Pancreas (tissue), 10 donors: Measurements from ENCODE around the gene EPHB2. TPM values are rescaled to one million over a fixed set of nuclear protein-coding genes. Genes with fewer than 3 reads are reported as not detected.

Experiments
- ATAC-seq, 4 donors: fragments of 200-7000 bp; cut with Tn5 transposase; one replicate each; pipeline versions ENCODE4 v1.8.0 to v1.9.1; 2020; ENCODE audit warnings: mild to moderate bottlenecking in 4 of 4, moderate library complexity in 4 of 4
- DNase-seq, 6 donors: peaks; one replicate each; pipeline ENCODE4 v3.0.0-alpha.2; 2020
- FAIRE-seq: peaks from 2 replicates; lab custom pipeline; 2012; peaks lifted over from hg19 to GRCh38; lab: Jason Lieb, UNC
- H3K27ac ChIP-seq, 4 donors: fragments of 200-600 bp; sonication (generic); 1 replicate in 3 of 4; 2 replicates in 1 of 4; pipeline versions ENCODE4 v1.5.0 to v1.8.0; 2020
- H3K27me3 ChIP-seq, 4 donors: fragments of 200-600 bp; one replicate each; pipeline ENCODE4 v1.8.0; 2021
- H3K36me3 ChIP-seq, 3 donors: fragments of 200-600 bp; sonication (generic) in 1 of 3; one replicate each; pipeline versions ENCODE4 v1.5.0 to v1.8.0; 2020 to 2021
- H3K4me1 ChIP-seq, 3 donors: fragments of 200-600 bp; one replicate each; pipeline ENCODE4 v1.8.0; 2021
- H3K4me3 ChIP-seq, 4 donors: fragments of 200-600 bp; sonication (generic) in 2 of 4; one replicate each; pipeline versions ENCODE4 v1.5.0 to v1.8.0; 2020 to 2021
- H3K9me3 ChIP-seq, 4 donors: fragments of 200-600 bp; one replicate each; pipeline ENCODE4 v1.8.0; 2021
- WGBS, 2 donors: extraction: QIAGEN DNeasy Blood & Tissue Kit; methylation state at CpG; one replicate each; pipeline ENCODE4 v1.1.7; 2013; 5-methylcytosine and 5-hydroxymethylcytosine counted together
- intact Hi-C, 3 donors: fragments of 100-400 bp; cut with DNase I; formaldehyde crosslinking; loops; one replicate each; pipeline versions ENCODE4 v1.11.1 to v1.14.2; 2022
- polyA plus RNA-seq, 2 donors: library from polyadenylated mRNA; stranded (reverse); fragments of 200-250 nt; gene quantifications; one replicate each; pipeline ENCODE4 v1.2.3, GENCODE V29; 2013
- total RNA-seq, 6 donors: library from RNA; stranded (reverse); fragmentation: NEBNext Ultra II Directional in 4 of 6; extraction: Animal tissue kit (Norgen Biotek cat#: 25700) in 4 of 6; gene quantifications; one replicate each; pipeline versions ENCODE4 v1.2.1 to v1.2.4, GENCODE V29; 2021 to 2023
- TF ChIP-seq, protein P1 (sequence below), 4 donors: fragments of 200-600 bp; sonication (generic) in 3 of 4; IDR thresholded peaks; one replicate each; pipeline versions ENCODE4 v1.5.0 to v1.8.0; 2021; ENCODE audit warnings: antibody characterized with exemption in 4 of 4
- donor health status: healthy with polysubstance abuse.
- donor health status: DM: no; HTN: no; CAD: no; lungs with moderate emphysema.
- donor health status: DM: no; HTN: no; CAD: no.
- donor health status: control.
- donor health status: control.
- donor health status: Bipolar disorder and iron deficiency.
- donor health status: DM: yes; HTN: yes; CAD: no.
- donor health status: DM: no; HTN: no; CAD: no.
- donor health status: DM: no; HTN: no; CAD: no.
- donor health status: DM: yes; HTN: yes; CAD: no.

The EPHB2 gene
- total and polyA plus RNA-seq, 8 donors = 1.3 to 10.0 (median 4.4) TPM

DNA sequence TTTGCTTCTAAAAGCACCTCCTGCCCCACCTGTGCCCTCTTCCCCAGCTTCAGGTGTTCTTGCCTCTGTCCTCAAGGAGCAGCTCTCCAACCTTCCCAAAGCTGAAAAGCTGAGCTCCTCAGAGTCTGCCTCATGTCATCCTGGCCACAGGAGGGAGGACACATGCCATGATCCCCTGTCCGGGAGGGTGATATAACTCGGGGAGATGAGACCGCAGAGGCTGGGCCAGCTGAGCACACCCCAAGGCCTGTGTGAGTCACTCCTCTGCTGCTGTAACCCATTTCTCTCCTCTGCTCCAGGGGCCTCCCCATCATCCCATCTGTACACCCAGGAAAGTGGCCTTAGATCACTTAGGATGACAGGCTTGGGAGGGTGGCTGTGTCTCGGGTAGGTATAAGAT is 49.8 kb downstream of the EPHB2 start:
- no peak overlapping the region for H3K27ac ChIP-seq
- no peak for ATAC-seq
- TF ChIP-seq, protein P1, sequence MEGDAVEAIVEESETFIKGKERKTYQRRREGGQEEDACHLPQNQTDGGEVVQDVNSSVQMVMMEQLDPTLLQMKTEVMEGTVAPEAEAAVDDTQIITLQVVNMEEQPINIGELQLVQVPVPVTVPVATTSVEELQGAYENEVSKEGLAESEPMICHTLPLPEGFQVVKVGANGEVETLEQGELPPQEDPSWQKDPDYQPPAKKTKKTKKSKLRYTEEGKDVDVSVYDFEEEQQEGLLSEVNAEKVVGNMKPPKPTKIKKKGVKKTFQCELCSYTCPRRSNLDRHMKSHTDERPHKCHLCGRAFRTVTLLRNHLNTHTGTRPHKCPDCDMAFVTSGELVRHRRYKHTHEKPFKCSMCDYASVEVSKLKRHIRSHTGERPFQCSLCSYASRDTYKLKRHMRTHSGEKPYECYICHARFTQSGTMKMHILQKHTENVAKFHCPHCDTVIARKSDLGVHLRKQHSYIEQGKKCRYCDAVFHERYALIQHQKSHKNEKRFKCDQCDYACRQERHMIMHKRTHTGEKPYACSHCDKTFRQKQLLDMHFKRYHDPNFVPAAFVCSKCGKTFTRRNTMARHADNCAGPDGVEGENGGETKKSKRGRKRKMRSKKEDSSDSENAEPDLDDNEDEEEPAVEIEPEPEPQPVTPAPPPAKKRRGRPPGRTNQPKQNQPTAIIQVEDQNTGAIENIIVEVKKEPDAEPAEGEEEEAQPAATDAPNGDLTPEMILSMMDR (IDR thresholded peaks at IDR 0.05) = no peak
- no peak for FAIRE-seq
- no peaks in the 10 kb centered on the region for H3K4me1 ChIP-seq
- no peak for DNase-seq
- intact Hi-C loops = no loop called here
- H3K4me3 ChIP-seq = no peak overlapping the region
- no peaks in the 10 kb centered on the region for H3K36me3 ChIP-seq
- H3K27me3 ChIP-seq = no peaks in the 10 kb centered on the region
- 85 to 88% methylated on average over 4 of the region's 4 CpGs for WGBS, 2 donors
- no peaks in the 10 kb centered on the region for H3K9me3 ChIP-seq

DNA sequence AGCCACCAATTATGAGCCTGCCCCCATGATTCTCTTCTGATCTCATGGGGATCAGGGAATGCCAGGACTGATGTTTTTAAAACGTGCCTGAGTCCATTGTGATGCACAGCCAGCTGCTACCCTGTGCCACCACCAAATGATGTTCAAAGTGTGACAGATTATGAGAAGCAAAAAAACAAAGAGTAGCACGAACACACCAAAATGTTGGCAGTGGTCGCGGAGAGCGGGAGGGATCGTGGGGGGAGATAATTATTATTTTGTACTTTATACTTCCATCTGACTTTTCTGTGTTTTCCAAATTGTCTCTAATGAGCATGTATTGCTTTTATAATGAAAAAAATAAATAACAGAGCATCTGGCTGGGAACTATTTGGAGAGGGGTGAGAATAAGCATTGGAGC is 50.5 kb downstream of the EPHB2 start:
- H3K36me3 ChIP-seq = no peaks in the 10 kb centered on the region
- TF ChIP-seq, protein P1 (IDR thresholded peaks at IDR 0.05) = no peak
- ATAC-seq (no peak), FAIRE-seq (no peak), DNase-seq (no peak)
- WGBS, 2 donors = 87 to 92% methylated on average over 6 of the region's 6 CpGs
- no peak overlapping the region for H3K27ac ChIP-seq
- intact Hi-C loops = no loop called here
- no peaks in the 10 kb centered on the region for H3K4me1 ChIP-seq
- no peak overlapping the region for H3K4me3 ChIP-seq
- H3K27me3 ChIP-seq = no peaks in the 10 kb centered on the region
- no peaks in the 10 kb centered on the region for H3K9me3 ChIP-seq

DNA sequence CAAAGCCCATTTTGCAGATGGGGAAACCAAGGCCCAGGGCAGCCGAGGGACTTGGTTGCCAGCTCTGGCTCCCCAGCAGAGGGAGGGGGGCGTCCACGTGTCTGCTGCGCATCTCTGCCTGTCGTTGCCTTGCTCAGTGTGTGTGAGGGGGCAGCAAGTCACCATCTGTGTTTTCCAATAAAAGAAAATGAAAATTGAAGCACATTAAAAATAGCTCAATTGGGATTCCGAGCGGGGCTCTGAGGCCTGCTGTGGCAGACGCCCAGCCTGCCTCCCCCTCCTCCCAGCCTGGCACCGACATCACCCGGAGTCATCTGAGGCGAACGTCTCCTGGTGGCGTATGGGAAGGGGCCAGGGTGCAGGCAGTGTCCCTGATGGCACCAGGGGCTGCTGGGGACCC is 51.2 kb downstream of the EPHB2 start:
- H3K36me3 ChIP-seq = no peaks in the 10 kb centered on the region
- DNase-seq = no peak
- no peaks in the 10 kb centered on the region for H3K4me1 ChIP-seq
- no peak overlapping the region for H3K4me3 ChIP-seq
- no peak overlapping the region for H3K27ac ChIP-seq
- 92 to 95% methylated on average over 13 of the region's 13 CpGs for WGBS, 2 donors
- no peak for FAIRE-seq
- H3K9me3 ChIP-seq = no peaks in the 10 kb centered on the region
- no peak for ATAC-seq
- no peaks in the 10 kb centered on the region for H3K27me3 ChIP-seq
- intact Hi-C loops = no loop called here
- TF ChIP-seq, protein P1 (IDR thresholded peaks at IDR 0.05) = no peak

DNA sequence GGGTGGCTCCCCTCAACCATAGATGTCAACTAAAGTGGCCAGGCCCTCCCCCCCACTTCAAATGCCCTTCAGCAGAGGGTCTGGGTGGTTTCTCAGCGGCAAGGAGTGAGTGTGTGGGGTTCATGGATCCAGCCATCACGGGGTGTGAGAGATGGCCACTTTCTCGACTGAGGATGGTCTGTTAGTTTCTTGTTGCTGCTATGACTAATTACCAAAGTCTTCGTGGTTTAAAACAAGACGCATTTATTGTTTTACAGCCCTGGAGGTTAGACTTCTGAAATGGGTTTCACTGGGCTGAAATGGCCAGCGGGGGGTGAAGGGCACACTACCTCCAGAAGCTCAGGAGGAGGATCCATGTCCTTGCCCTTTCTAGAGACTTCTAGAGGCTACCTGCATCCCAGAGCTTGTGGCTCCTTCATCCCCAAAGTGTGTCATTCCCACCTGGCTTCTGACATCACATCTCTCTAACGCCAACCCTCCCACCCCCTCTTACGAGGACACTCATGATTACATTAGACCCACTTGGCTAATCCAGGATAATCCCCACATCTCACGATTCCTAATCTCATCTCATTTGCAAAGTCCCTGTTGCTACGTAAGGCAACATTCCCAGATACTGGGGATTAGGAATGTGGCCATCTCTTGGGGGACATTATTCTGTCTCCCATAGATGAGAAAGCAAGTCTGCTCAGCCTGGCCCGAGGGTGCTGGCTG is 53.0 kb downstream of the EPHB2 start:
- H3K4me1 ChIP-seq = no peaks in the 10 kb centered on the region
- FAIRE-seq (no peak), DNase-seq (no peak), ATAC-seq (no peak)
- H3K27ac ChIP-seq = no peak overlapping the region
- 85 to 88% methylated on average over 11 of the region's 11 CpGs for WGBS, 2 donors
- no peaks in the 10 kb centered on the region for H3K27me3 ChIP-seq
- TF ChIP-seq, protein P1 (IDR thresholded peaks at IDR 0.05) = no peak
- H3K4me3 ChIP-seq = no peak overlapping the region
- intact Hi-C loops = no loop called here
- no peaks in the 10 kb centered on the region for H3K36me3 ChIP-seq
- H3K9me3 ChIP-seq = no peaks in the 10 kb centered on the region

DNA sequence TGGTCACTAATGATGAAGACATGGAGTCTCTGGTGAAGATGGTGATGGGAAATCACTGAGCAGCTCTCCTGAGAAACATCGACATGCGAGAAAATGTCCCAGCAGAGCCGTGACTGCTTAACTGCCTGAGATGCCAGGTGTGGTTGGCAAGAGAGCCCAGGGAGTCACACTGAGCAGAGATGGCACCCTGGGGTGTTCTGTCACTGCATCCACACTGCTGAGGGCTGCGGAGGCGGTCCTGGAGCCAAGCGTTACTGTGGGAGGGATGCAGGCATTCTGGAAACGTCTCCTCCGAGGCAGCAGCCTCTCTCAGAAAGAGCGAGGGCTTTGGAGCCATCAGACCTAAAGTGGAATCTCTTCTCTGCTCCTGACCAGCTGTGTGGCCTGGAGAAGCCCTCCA is 57.2 kb downstream of the EPHB2 start:
- intact Hi-C loops = no loop called here
- Histone ChIP-seq H3K4me3 (no peak overlapping the region), H3K4me1 (no peaks in the 10 kb centered on the region), H3K27ac (no peak overlapping the region), H3K9me3 (no peaks in the 10 kb centered on the region), H3K36me3 (no peaks in the 10 kb centered on the region), H3K27me3 (no peaks in the 10 kb centered on the region)
- no peak for ATAC-seq
- TF ChIP-seq, protein P1 (IDR thresholded peaks at IDR 0.05) = no peak
- WGBS, 2 donors = 85 to 95% methylated on average over 9 of the region's 9 CpGs
- no peak for DNase-seq
- no peak for FAIRE-seq
